BE2C (cell line): Measurements from ENCODE around the gene PPM1H.
"Not testable (repeated sequence)": the region's sequence is repeated elsewhere in the genome, so short reads cannot be mapped to it uniquely, and the experiment has no call there.

Experiments used
- DNase-seq: peaks from one replicate; pipeline ENCODE4 v3.0.0-alpha.2; 2020
- H3K27me3 ChIP-seq: fragments of 250-450 bp; sonication (Bioruptor Pico); 2 replicates; pipeline ENCODE4 v1.5.1; 2020; ENCODE audit warnings: mild to moderate bottlenecking
- H3K36me3 ChIP-seq: fragments of 250-450 bp; sonication (Bioruptor Pico); 2 replicates; pipeline ENCODE4 v1.5.1; 2020; ENCODE audit warnings: mild to moderate bottlenecking
- H3K4me1 ChIP-seq: fragments of 250-450 bp; sonication (Bioruptor Pico); 2 replicates; pipeline ENCODE4 v1.5.1; 2020
- H3K4me3 ChIP-seq: 2 replicates; pipeline ENCODE4 v1.5.1; 2011; ENCODE audit warnings: low read depth, low read length
- H3K9me3 ChIP-seq: fragments of 250-450 bp; sonication (Bioruptor Pico); 2 replicates; pipeline ENCODE4 v1.5.1; 2020
- TF ChIP-seq, protein P1 (sequence below): IDR thresholded peaks from 2 replicates; pipeline ENCODE4 v1.5.1; 2012; ENCODE audit warnings: mild to moderate bottlenecking, low read depth, low read length

PPM1H gene

GRCh38 chr12:62766496-62766895 is 168.5 kb downstream of the PPM1H start:
- DNase-seq, result no peak
- Histone ChIP-seq H3K27me3 (no peaks in the 10 kb centered on the region), H3K4me3 (no peak overlapping the region), H3K9me3 (no peaks in the 10 kb centered on the region), H3K36me3 (no peaks in the 10 kb centered on the region), H3K4me1 (no peaks in the 10 kb centered on the region)
- TF ChIP-seq, protein P1, sequence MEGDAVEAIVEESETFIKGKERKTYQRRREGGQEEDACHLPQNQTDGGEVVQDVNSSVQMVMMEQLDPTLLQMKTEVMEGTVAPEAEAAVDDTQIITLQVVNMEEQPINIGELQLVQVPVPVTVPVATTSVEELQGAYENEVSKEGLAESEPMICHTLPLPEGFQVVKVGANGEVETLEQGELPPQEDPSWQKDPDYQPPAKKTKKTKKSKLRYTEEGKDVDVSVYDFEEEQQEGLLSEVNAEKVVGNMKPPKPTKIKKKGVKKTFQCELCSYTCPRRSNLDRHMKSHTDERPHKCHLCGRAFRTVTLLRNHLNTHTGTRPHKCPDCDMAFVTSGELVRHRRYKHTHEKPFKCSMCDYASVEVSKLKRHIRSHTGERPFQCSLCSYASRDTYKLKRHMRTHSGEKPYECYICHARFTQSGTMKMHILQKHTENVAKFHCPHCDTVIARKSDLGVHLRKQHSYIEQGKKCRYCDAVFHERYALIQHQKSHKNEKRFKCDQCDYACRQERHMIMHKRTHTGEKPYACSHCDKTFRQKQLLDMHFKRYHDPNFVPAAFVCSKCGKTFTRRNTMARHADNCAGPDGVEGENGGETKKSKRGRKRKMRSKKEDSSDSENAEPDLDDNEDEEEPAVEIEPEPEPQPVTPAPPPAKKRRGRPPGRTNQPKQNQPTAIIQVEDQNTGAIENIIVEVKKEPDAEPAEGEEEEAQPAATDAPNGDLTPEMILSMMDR, result no peak

DNA sequence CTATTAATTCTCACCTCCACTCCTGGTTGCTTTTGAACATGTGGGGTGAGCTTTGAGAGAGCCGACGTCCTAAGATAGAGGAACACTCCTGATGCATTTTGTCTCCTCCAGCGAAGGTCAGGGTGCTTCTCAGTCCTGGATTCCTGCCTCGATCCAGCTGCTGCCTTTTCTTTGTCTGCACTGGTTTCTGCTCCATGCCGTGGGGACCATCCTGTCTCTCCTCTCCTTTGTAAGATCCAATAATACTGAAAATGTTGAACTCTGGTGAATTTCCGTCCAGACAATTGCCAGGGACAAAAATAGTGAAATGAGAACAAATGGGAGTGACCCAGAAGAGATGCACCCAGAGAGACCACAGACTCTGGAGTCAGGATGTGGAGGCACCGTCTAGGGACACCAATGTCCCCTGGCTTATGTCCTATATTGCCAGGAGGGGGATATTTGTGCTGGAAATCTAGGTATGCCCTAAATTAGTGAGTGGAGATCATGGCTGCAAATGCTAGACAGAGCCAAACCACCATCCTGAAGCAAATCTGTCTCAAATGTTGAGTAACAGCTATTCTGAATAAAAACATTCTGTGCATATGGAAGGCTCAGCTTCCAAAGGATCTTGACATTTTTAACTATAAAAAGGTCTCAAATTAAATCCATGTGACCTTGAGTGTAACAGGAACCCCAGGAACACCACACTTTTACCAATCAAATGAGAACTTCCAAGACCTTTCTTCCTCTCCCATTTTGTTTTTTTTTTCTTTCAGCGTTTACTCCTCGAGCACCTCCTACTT is 170.9 kb downstream of the PPM1H start:
- Histone ChIP-seq H3K4me3 (no peak overlapping the region), H3K36me3 (no peaks in the 10 kb centered on the region), H3K9me3 (no peaks in the 10 kb centered on the region), H3K27me3 (no peaks in the 10 kb centered on the region), H3K4me1 (no peaks in the 10 kb centered on the region)
- DNase-seq, result no peak
- TF ChIP-seq, protein P1, result no peak

DNA sequence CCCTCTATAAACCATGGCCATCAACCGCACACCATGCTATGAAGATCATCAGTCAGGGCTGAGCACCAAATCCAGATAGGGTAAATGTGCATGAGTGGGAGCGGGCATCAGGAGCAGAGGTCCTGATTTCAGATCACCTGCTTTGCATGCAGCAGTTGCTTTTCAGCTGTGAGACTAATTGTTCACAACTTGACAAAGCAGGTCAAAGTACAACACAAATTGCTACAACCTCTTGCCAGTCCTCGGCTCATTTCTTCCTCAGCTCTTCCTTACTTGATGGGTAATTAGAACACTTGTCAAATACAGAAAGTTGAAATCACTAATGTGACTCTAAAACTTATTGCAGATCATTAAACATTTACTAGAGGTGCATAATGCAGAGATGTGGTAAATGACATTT is 171.6 kb downstream of the PPM1H start:
- no peaks in the 10 kb centered on the region for H3K36me3 ChIP-seq
- no peaks in the 10 kb centered on the region for H3K27me3 ChIP-seq
- TF ChIP-seq, protein P1, result no peak
- no peak overlapping the region for H3K4me3 ChIP-seq
- no peaks in the 10 kb centered on the region for H3K4me1 ChIP-seq
- no peak for DNase-seq
- H3K9me3 ChIP-seq, result no peaks in the 10 kb centered on the region

GRCh38 chr12:62762645-62763044 is 172.3 kb downstream of the PPM1H start:
- no peak for DNase-seq
- no peaks in the 10 kb centered on the region for H3K4me1 ChIP-seq
- no peaks in the 10 kb centered on the region for H3K27me3 ChIP-seq
- no peaks in the 10 kb centered on the region for H3K36me3 ChIP-seq
- no peaks in the 10 kb centered on the region for H3K9me3 ChIP-seq
- no peak overlapping the region for H3K4me3 ChIP-seq
- TF ChIP-seq, protein P1, result no peak

DNA sequence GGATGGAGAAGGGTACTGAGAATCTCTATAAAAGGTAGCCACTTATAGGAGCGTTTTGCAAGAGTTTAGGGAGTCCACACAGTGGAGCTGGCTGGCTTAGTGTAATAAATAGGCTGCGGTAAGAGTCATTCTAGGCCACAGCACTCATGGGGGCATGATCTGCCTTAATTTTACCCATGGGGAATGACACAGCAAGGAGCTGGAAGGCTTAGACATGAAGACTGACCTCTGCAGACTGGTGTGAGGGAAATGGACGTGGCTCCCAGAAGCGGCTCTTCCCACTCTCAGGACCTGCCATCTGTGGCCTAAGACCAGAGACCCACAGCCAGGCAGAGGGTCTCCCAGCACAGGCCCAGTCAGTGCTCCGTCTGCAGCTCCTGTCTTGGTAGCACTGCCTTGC is 173.3 kb downstream of the PPM1H start:
- no peaks in the 10 kb centered on the region for H3K36me3 ChIP-seq
- H3K27me3 ChIP-seq, result no peaks in the 10 kb centered on the region
- DNase-seq, result no peak
- H3K9me3 ChIP-seq, result no peaks in the 10 kb centered on the region
- H3K4me3 ChIP-seq, result no peak overlapping the region
- TF ChIP-seq, protein P1, result no peak
- H3K4me1 ChIP-seq, result no peaks in the 10 kb centered on the region

GRCh38 chr12:62760779-62761178 is 174.2 kb downstream of the PPM1H start:
- H3K9me3 ChIP-seq, result no peaks in the 10 kb centered on the region
- no peak overlapping the region for H3K4me3 ChIP-seq
- H3K27me3 ChIP-seq, result no peaks in the 10 kb centered on the region
- no peaks in the 10 kb centered on the region for H3K4me1 ChIP-seq
- no peaks in the 10 kb centered on the region for H3K36me3 ChIP-seq
- no peak for DNase-seq
- TF ChIP-seq, protein P1, result no peak

- not testable (repeated sequence) for H3K9me3 ChIP-seq, H3K36me3 ChIP-seq, DNase-seq, H3K4me3 ChIP-seq, H3K27me3 ChIP-seq, H3K4me1 ChIP-seq
Observed at GRCh38 chr12:62760341-62760740, 174.6 kb downstream of the PPM1H start.
